Progenitor cell of endocrine pancreas (in vitro differentiated cells): ENCODE measurements around the gene BRICD5. TPM values are rescaled to one million over a fixed set of nuclear protein-coding genes. Genes with fewer than 3 reads are reported as not detected.

Experiments
- DNase-seq: peaks from one replicate; pipeline ENCODE4 v3.0.0; 2021; ENCODE audit warnings: low spot score; ENCODE audit not compliant: unreplicated experiment
- H3K27ac Mint-ChIP-seq: 2 replicates; pipeline ENCODE4 v1.8.0; 2021; ENCODE audit warnings: mild to moderate bottlenecking, moderate library complexity, mixed read lengths
- H3K27me3 Mint-ChIP-seq: 2 replicates; pipeline ENCODE4 v1.8.0; 2021; ENCODE audit warnings: mixed read lengths
- H3K36me3 Mint-ChIP-seq: 2 replicates; pipeline ENCODE4 v1.8.0; 2022; ENCODE audit warnings: mixed read lengths; ENCODE audit not compliant: insufficient read depth
- H3K4me1 Mint-ChIP-seq: 2 replicates; pipeline ENCODE4 v1.8.0; 2021; ENCODE audit warnings: low read depth, mixed read lengths
- H3K4me3 Mint-ChIP-seq: 2 replicates; pipeline ENCODE4 v1.8.0; 2021; ENCODE audit warnings: low read depth, mild to moderate bottlenecking, moderate library complexity, mixed read lengths
- H3K9me3 Mint-ChIP-seq: 2 replicates; pipeline ENCODE4 v1.8.0; 2021; ENCODE audit warnings: low read depth, mixed read lengths
- total RNA-seq: library from RNA; stranded (reverse); gene quantifications from 2 replicates; pipeline ENCODE4 v1.2.1, GENCODE V29; 2021
- TF ChIP-seq, protein P1 (sequence below): fragments of 200-600 bp; sonication (generic); IDR thresholded peaks from one replicate; pipeline ENCODE4 v1.5.0; 2021; ENCODE audit warnings: antibody characterized with exemption, mild to moderate bottlenecking; ENCODE audit not compliant: unreplicated experiment

Gene BRICD5
- total RNA-seq, 1 donor from 2014 or later, result 24.6 TPM

DNA sequence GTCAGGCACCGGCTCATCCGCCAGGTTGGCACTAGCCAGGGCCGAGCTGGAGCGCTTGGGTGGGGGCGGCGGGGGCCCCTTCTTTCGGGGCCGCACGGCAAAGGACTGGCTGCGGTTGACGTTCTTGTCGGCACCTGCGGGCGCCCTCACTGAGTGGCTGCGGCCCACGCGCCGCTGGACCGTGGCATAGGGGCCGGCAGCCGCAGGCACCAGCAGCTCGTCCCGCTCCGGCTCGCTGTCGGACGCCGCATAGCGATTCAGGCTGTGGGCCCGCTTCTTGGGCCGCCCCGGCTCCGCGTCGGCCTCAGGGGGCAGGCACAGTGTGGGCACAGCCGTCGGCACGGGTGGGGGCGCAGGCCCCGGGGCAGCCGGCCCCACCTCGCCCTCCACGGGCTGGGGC is 30.2 kb downstream of the BRICD5 start:
- Mint-ChIP-seq H3K27ac (no peak overlapping the region), H3K27me3 (no peaks in the 10 kb centered on the region), H3K4me3 (no peak overlapping the region), H3K36me3 (peaks cover 7% of the 10 kb centered on the region), H3K9me3 (no peaks in the 10 kb centered on the region), H3K4me1 (no peaks in the 10 kb centered on the region)
- DNase-seq, result no peak
- TF ChIP-seq, protein P1, sequence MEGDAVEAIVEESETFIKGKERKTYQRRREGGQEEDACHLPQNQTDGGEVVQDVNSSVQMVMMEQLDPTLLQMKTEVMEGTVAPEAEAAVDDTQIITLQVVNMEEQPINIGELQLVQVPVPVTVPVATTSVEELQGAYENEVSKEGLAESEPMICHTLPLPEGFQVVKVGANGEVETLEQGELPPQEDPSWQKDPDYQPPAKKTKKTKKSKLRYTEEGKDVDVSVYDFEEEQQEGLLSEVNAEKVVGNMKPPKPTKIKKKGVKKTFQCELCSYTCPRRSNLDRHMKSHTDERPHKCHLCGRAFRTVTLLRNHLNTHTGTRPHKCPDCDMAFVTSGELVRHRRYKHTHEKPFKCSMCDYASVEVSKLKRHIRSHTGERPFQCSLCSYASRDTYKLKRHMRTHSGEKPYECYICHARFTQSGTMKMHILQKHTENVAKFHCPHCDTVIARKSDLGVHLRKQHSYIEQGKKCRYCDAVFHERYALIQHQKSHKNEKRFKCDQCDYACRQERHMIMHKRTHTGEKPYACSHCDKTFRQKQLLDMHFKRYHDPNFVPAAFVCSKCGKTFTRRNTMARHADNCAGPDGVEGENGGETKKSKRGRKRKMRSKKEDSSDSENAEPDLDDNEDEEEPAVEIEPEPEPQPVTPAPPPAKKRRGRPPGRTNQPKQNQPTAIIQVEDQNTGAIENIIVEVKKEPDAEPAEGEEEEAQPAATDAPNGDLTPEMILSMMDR, result no peak

DNA sequence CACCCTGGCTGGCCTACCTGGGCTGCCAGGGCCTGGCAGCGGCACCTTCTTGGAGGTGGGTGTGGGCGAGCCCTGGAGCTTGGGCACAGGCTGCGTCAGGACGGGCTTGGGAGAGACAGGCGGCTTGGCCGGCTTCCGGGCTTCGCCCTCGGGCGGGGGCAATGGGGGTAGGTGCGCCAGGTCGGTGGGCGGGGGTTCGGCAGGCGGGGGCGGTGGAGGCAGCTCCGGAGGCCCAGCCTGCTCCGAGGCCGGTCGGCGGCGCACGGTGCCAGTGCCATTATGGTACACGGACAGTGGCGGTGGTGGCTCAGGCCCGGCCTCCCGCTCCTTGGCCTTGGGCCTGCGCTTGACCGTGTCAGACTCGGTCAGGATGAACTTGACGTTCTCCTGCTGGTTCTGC is 31.1 kb downstream of the BRICD5 start:
- Mint-ChIP-seq H3K4me3 (no peak overlapping the region), H3K27me3 (no peaks in the 10 kb centered on the region), H3K27ac (no peak overlapping the region), H3K4me1 (no peaks in the 10 kb centered on the region), H3K9me3 (no peaks in the 10 kb centered on the region), H3K36me3 (peaks cover 7% of the 10 kb centered on the region)
- no peak for DNase-seq
- TF ChIP-seq, protein P1, result no peak

DNA sequence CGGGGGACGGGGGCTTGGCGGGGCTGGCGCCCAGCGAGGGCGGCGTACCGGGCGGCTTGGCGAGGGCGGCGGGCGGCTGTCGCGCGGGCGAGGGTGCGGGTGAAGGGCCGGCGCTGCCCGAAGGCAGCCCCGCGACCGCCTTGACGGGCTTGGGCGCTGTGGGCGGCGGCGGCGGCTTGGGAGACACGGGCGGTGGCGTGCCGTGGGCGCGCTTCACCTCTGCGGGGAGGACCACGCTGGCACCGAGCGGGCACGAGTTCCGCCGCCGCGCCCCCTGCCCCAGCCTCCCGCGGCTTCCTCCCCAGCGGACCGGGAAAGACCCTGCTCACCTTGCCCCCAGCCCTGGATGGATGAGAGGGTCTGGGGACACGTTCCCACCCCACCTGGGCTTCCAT is 31.6 kb downstream of the BRICD5 start:
- no peak for DNase-seq
- Mint-ChIP-seq H3K4me3 (no peak overlapping the region), H3K4me1 (no peaks in the 10 kb centered on the region), H3K9me3 (no peaks in the 10 kb centered on the region), H3K36me3 (peaks cover 10% of the 10 kb centered on the region), H3K27me3 (no peaks in the 10 kb centered on the region), H3K27ac (no peak overlapping the region)
- TF ChIP-seq, protein P1, result no peak

DNA sequence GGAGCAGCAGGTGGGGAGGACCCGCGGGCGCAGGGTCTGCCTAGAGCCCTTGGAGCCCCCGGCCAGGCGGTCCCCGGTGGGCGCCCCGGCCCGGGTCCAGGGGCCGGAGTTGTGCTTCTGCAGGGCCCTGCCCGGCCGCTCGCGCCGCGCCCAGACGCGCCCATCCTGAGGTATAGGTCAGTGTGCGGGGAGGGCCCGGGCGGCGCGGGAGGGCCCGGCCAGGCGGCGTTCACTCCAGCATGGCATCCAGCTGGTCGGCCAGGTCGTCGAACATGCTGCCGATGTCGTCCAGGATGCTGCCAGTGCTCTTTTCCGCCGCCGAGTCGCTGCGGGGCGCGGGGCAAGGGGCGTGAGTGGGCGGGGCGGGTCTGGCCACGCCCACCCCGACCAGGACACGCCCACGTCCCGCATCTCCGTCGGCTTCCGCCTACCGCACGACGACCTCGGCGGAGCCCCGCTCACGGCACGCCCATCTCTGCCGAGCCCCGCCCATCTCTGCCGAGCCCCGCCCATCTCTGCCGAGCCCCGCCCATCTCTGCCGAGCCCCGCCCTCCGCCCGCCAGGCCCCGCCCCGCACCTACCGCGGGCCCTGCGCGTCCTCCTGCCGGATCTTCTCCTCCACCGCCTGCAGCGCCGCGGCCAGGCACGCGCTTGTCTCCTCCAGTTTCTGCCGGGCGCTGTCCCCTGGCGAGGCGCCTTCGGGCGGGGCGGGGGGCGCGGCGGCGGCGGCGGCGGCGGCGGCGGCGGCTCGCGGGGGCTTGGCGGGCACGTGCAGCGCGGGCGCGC is 32.1 kb downstream of the BRICD5 start:
- no peak for DNase-seq
- TF ChIP-seq, protein P1, result no peak
- Mint-ChIP-seq H3K4me1 (no peaks in the 10 kb centered on the region), H3K36me3 (peaks cover 13% of the 10 kb centered on the region), H3K4me3 (no peak overlapping the region), H3K27ac (no peak overlapping the region), H3K27me3 (no peaks in the 10 kb centered on the region), H3K9me3 (no peaks in the 10 kb centered on the region)

DNA sequence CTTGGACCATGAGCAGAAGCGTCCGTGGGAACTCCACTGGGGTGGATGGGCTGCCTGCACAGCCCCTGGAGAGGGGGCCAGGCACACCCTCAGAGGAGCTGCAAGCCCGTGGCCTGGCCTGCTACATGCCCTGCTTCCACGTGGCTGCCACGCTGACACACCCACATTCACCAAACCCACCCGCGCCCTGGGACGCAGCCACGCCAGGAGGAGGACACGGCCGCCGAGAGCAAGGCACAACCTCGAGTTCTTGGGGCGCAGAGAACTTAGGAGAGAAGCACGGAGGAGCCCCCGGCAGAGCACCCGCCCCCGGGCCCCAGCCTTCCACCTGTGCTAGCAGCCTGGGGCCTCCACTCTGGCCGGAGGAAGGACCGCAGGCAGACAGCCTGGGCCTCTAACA is 33.1 kb downstream of the BRICD5 start:
- no peak for DNase-seq
- no peak overlapping the region for H3K27ac Mint-ChIP-seq
- TF ChIP-seq, protein P1, result no peak
- no peak overlapping the region for H3K4me3 Mint-ChIP-seq
- H3K27me3 Mint-ChIP-seq, result no peaks in the 10 kb centered on the region
- H3K9me3 Mint-ChIP-seq, result no peaks in the 10 kb centered on the region
- no peaks in the 10 kb centered on the region for H3K4me1 Mint-ChIP-seq
- H3K36me3 Mint-ChIP-seq, result peaks cover 13% of the 10 kb centered on the region
